Anterior cingulate cortex (tissue), 58 donors: ENCODE results near the gene ARNT2.

Experiments used
- DNase-seq, 58 donors: peaks; one replicate each; lab custom pipeline; 2025; lab: John Stamatoyannopoulos, UW

Gene ARNT2

GRCh38 chr15:80586161-80586560 is 182.0 kb downstream of the ARNT2 start:
- DNase-seq: no peak

GRCh38 chr15:80587007-80587406 is 182.8 kb downstream of the ARNT2 start:
- DNase-seq: no peak

- DNase-seq: peak in 2 of 58 donors; percentile 8 to 18
Measured at GRCh38 chr15:80587816-80588456, 183.8 kb downstream of the ARNT2 start.

- DNase-seq: no peak
Measured at GRCh38 chr15:80588801-80589200, 184.6 kb downstream of the ARNT2 start.

- no peak for DNase-seq
Measured at GRCh38 chr15:80590761-80591355, 186.7 kb downstream of the ARNT2 start.

GRCh38 chr15:80591471-80591870 is 187.3 kb downstream of the ARNT2 start:
- DNase-seq: no peak

GRCh38 chr15:80591938-80592825 is 188.0 kb downstream of the ARNT2 start:
- DNase-seq: no peak

GRCh38 chr15:80593486-80594030 is 189.4 kb downstream of the ARNT2 start:
- DNase-seq: no peak

- DNase-seq: no peak
Measured at GRCh38 chr15:80594091-80594889, 190.1 kb downstream of the ARNT2 start.

- DNase-seq: no peak
Measured at GRCh38 chr15:80595396-80595795, 191.2 kb downstream of the ARNT2 start.

GRCh38 chr15:80596521-80596976 is 192.4 kb downstream of the ARNT2 start:
- no peak for DNase-seq

GRCh38 chr15:80597076-80597475 is 192.9 kb downstream of the ARNT2 start:
- DNase-seq: no peak

- DNase-seq: no peak
Measured at GRCh38 chr15:80599359-80599758, 195.2 kb downstream of the ARNT2 start.

GRCh38 chr15:80600626-80601025 is 196.4 kb downstream of the ARNT2 start:
- DNase-seq: no peak

- DNase-seq: no peak
Measured at GRCh38 chr15:80601256-80601655, 197.1 kb downstream of the ARNT2 start.

- DNase-seq: no peak
Measured at GRCh38 chr15:80604583-80605575, 200.7 kb downstream of the ARNT2 start.

GRCh38 chr15:80605591-80606150 is 201.5 kb downstream of the ARNT2 start:
- DNase-seq: no peak

- DNase-seq: no peak
Measured at GRCh38 chr15:80606511-80607071, 202.4 kb downstream of the ARNT2 start.
